ENCODE data around the gene EFCAB7. TPM values are rescaled to one million over a fixed set of nuclear protein-coding genes. Genes with fewer than 3 reads are reported as not detected.

EFCAB7 gene
- total RNA-seq, 4 donors from 2014 or later, result 6.3 to 30.0 (median 11.2) TPM

DNA sequence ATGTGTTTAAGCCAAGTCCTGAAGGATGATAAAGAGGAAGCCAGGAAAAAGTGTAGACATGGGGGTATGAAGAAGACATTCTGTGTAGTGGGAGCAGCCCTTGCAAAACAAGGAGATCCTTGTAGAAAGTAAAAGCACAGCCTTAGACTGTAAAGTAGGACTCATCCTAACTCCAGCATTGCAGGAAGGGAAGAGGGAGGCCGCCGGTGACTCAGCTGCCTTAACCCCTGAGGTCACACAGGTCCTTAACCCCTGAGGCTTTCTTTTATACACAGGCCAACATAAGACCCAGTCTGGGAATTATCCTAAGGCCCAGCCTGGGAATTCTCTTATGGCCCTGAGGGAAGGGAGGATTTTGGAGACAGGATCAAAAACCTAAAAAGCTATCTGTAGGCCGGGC, 87.9 kb downstream of the EFCAB7 start:
- TF ChIP-seq POLR2AphosphoS5 (IDR thresholded peaks at IDR 0.05) (no peak), POLR2A (IDR thresholded peaks at IDR 0.05) (no peak), EP300 (IDR thresholded peaks at IDR 0.05) (no peak)
- TF ChIP-seq, protein P1, sequence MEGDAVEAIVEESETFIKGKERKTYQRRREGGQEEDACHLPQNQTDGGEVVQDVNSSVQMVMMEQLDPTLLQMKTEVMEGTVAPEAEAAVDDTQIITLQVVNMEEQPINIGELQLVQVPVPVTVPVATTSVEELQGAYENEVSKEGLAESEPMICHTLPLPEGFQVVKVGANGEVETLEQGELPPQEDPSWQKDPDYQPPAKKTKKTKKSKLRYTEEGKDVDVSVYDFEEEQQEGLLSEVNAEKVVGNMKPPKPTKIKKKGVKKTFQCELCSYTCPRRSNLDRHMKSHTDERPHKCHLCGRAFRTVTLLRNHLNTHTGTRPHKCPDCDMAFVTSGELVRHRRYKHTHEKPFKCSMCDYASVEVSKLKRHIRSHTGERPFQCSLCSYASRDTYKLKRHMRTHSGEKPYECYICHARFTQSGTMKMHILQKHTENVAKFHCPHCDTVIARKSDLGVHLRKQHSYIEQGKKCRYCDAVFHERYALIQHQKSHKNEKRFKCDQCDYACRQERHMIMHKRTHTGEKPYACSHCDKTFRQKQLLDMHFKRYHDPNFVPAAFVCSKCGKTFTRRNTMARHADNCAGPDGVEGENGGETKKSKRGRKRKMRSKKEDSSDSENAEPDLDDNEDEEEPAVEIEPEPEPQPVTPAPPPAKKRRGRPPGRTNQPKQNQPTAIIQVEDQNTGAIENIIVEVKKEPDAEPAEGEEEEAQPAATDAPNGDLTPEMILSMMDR (IDR thresholded peaks at IDR 0.05), result no peak
- H3K27me3 ChIP-seq, result no peaks in the 10 kb centered on the region
- WGBS, 2 donors (ENCODE audit: low coverage in 1 of 2), result 77 to 100% methylated on average over 1 to 3 of the region's 3 CpGs
- no peak overlapping the region for H3K4me3 ChIP-seq
- H3K27ac ChIP-seq, result no peak overlapping the region
- H3K9me3 ChIP-seq, result no peaks in the 10 kb centered on the region
- no peak for ATAC-seq
- H3K4me1 ChIP-seq, result no peaks in the 10 kb centered on the region
- H3K36me3 ChIP-seq, result no peaks in the 10 kb centered on the region

DNA sequence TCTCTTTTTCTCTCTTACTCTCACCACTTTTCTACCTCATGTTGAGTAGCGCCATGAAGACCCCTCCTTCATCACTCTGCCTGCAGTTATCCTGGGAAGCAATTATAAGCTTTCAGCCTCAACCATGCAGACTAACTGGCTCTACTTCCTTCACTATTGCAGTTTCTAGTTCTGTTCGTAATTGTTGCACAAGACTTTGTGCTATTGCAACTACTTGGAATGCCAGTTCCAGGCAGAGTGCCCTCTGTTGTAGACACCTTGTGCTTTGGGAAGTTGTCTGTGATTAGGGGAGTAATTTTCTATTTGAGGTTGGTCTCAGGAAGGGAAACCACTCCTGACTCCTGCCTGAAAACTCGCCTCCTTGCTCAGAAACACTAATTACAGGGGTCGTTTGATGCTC, 89.2 kb downstream of the EFCAB7 start:
- no peaks in the 10 kb centered on the region for H3K36me3 ChIP-seq
- TF ChIP-seq EP300 (IDR thresholded peaks at IDR 0.05) (no peak), POLR2AphosphoS5 (IDR thresholded peaks at IDR 0.05) (no peak), POLR2A (IDR thresholded peaks at IDR 0.05) (no peak)
- TF ChIP-seq, protein P1 (IDR thresholded peaks at IDR 0.05), result no peak
- WGBS, 2 donors (ENCODE audit: low coverage in 1 of 2), result 73 to 74% methylated on average over 2 to 4 of the region's 4 CpGs
- H3K4me3 ChIP-seq, result no peak overlapping the region
- no peaks in the 10 kb centered on the region for H3K4me1 ChIP-seq
- no peaks in the 10 kb centered on the region for H3K27me3 ChIP-seq
- no peak overlapping the region for H3K27ac ChIP-seq
- H3K9me3 ChIP-seq, result no peaks in the 10 kb centered on the region
- no peak for ATAC-seq

DNA sequence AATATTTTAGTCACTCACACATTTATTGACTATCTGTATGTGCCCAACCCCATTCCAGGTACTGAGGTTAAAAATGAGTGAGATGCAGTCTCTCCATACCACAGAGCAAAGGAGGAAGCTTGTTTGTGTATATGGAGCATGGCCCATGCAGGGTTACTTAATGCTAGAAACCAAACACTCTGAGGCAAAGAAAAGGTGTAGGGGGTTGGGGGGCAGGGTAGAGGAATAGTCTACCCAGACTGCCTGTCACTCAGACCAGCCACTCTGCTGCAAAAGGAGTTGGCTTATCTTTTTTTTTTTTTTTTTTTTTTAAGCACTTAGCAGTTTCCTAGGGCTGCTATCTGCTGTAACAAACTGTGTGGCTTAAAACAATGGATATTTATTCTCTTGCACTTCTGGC, 89.6 kb downstream of the EFCAB7 start:
- no peaks in the 10 kb centered on the region for H3K27me3 ChIP-seq
- H3K4me3 ChIP-seq, result no peak overlapping the region
- no peak overlapping the region for H3K27ac ChIP-seq
- H3K4me1 ChIP-seq, result no peaks in the 10 kb centered on the region
- TF ChIP-seq, protein P1 (IDR thresholded peaks at IDR 0.05), result no peak
- TF ChIP-seq POLR2AphosphoS5 (IDR thresholded peaks at IDR 0.05) (no peak), POLR2A (IDR thresholded peaks at IDR 0.05) (no peak), EP300 (IDR thresholded peaks at IDR 0.05) (no peak)
- H3K9me3 ChIP-seq, result no peaks in the 10 kb centered on the region
- ATAC-seq, result no peak
- no peaks in the 10 kb centered on the region for H3K36me3 ChIP-seq

DNA sequence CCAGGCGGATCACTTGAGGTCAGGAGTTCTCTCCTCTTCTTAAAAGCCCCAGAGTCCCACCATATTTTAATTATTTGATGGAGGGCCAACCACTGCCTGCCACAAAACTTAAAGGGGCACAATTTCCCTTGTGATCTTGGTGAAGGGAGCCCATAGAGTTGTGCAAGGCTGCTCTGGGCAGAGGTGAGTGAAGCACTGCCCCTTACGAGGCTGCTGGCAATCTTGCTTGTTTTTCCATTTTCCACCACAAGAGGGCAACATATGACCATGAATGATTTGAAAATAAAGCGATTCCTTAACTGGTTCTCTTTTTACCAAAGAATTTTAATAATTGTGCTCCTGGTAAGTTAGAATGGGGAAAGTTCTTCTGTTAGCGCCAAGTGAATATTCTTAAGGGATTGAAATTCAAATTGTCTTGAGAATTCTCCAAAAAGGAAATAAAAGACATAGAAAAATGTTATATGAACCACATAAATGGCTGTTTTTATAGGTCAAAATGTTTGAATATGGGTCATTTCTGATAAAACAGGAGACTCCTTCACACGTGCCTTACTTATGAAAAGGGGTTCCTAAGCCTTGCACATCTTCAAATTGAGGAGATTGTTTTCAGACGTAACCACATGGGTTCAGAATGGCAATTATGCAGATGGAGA, 92.6 kb downstream of the EFCAB7 start:
- ATAC-seq, result peak; percentile 73
- no peaks in the 10 kb centered on the region for H3K27me3 ChIP-seq

DNA sequence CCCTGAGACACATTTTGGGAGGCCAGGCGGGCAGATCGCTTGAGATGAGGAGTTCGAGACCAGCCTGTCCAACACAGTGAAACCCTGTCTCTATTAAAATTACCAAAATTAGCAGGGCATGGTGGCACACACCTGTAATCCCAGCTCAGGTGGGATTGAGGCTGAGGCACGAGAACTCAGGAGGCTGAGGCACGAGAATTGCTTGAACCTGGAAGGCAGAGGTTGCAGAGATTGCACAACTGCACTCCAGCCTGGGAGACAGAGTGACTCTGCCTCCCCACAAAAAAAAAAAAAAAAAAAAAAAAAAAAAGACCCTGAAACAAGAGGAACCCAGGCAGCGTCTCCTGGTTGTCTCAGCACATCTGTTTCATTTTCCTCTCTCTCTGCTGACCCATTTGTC, 94.1 kb downstream of the EFCAB7 start:
- 64 to 98% methylated on average over 1 to 4 of the region's 6 CpGs for WGBS, 2 donors (ENCODE audit: low coverage in 1 of 2)
- Histone ChIP-seq H3K9me3 (no peaks in the 10 kb centered on the region), H3K4me1 (peaks cover 3 to 16% (median 4%) of the 10 kb centered on the region in 3 donors), H3K36me3 (no peaks in the 10 kb centered on the region), H3K27ac (no peak overlapping the region), H3K4me3 (no peak overlapping the region), H3K27me3 (no peaks in the 10 kb centered on the region)
- TF ChIP-seq POLR2A (IDR thresholded peaks at IDR 0.05), result no peak
- no peak for TF ChIP-seq EP300 (IDR thresholded peaks at IDR 0.05)
- no peak for TF ChIP-seq POLR2AphosphoS5 (IDR thresholded peaks at IDR 0.05)
- TF ChIP-seq, protein P1 (IDR thresholded peaks at IDR 0.05), result no peak
- no peak for ATAC-seq

More for the DNA sequence above, 92.6 kb downstream of the EFCAB7 start:
- TF ChIP-seq, protein P1 (IDR thresholded peaks at IDR 0.05), result peak; percentile 75 to 89 (median 80)
- no peak for TF ChIP-seq POLR2AphosphoS5 (IDR thresholded peaks at IDR 0.05)
- H3K4me1 ChIP-seq, result peaks cover 0 to 3% (median 0%) of the 10 kb centered on the region in 3 donors
- H3K4me3 ChIP-seq, result no peak overlapping the region
- no peak overlapping the region for H3K27ac ChIP-seq
- H3K9me3 ChIP-seq, result no peaks in the 10 kb centered on the region
- WGBS, 2 donors (ENCODE audit: low coverage in 1 of 2), result 27% methylated on average over 6 of the region's 6 CpGs
- no peaks in the 10 kb centered on the region for H3K36me3 ChIP-seq

Measured in gastroesophageal sphincter (tissue), 4 donors.